ENCODE results near the gene CDH23.

Gene CDH23

GRCh38 chr10:71426058-71426605, 29.4 kb downstream of the CDH23 start:
- no peak for DNase-seq

GRCh38 chr10:71427246-71427645, 30.5 kb downstream of the CDH23 start:
- DNase-seq: no peak

- no peak for DNase-seq
These were observed 32.6 kb downstream of the CDH23 start for GRCh38 chr10:71429304-71429703.

- DNase-seq: no peak
These were observed 33.2 kb downstream of the CDH23 start for GRCh38 chr10:71429929-71430328.

GRCh38 chr10:71431239-71432100, 34.8 kb downstream of the CDH23 start:
- no peak for DNase-seq

- no peak for DNase-seq
These were observed 35.6 kb downstream of the CDH23 start for GRCh38 chr10:71432101-71432905.

GRCh38 chr10:71432956-71433767, 36.4 kb downstream of the CDH23 start:
- DNase-seq: no peak

- DNase-seq: no peak
These were observed 37.3 kb downstream of the CDH23 start for GRCh38 chr10:71433768-71434744.

GRCh38 chr10:71434760-71435394, 38.2 kb downstream of the CDH23 start:
- no peak for DNase-seq

- DNase-seq: no peak
These were observed 39.0 kb downstream of the CDH23 start for GRCh38 chr10:71435571-71436267.

GRCh38 chr10:71436268-71437125, 39.8 kb downstream of the CDH23 start:
- DNase-seq: no peak

- no peak for DNase-seq
These were observed 40.9 kb downstream of the CDH23 start for GRCh38 chr10:71437537-71438092.

- no peak for DNase-seq
These were observed 42.0 kb downstream of the CDH23 start for GRCh38 chr10:71438761-71439160.

- no peak for DNase-seq
These were observed 43.1 kb downstream of the CDH23 start for GRCh38 chr10:71439670-71440425.

GRCh38 chr10:71440506-71441035, 43.9 kb downstream of the CDH23 start:
- no peak for DNase-seq

- DNase-seq: no peak
These were observed 45.3 kb downstream of the CDH23 start for GRCh38 chr10:71442000-71442399.

- no peak for DNase-seq
These were observed 46.3 kb downstream of the CDH23 start for GRCh38 chr10:71442859-71443570.
